NCI-H128 (cell line): ENCODE measurements around the gene SNX8.
"Not testable (repeated sequence)": the region's sequence is repeated elsewhere in the genome, so short reads cannot be mapped to it uniquely, and the experiment has no call there.

Experiments used
- DNase-seq: peaks from one replicate; lab custom pipeline; 2025; ENCODE audit not compliant: unreplicated experiment; lab: John Stamatoyannopoulos, UW

SNX8 gene

DNA sequence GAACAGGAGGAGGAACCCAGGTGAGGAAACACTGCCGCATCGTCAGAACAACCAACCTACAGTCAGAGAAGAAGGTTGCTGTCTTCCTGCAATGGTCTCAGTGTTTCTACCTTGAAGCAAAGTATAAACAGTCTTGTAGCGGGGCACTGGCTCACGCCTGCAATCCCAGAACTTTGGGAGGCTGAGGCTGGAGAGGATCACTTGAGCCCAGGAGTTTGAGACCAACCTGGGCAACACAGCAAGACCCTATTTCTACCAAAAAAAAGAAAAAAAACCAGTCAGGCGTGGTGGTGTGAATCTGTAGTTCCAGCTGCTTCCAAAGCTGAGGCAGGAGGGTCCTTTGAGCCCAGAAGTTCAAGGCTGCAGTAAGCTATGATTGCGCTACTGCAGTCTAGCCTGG lies 23.4 kb downstream of the SNX8 start:
- DNase-seq, result no peak

DNA sequence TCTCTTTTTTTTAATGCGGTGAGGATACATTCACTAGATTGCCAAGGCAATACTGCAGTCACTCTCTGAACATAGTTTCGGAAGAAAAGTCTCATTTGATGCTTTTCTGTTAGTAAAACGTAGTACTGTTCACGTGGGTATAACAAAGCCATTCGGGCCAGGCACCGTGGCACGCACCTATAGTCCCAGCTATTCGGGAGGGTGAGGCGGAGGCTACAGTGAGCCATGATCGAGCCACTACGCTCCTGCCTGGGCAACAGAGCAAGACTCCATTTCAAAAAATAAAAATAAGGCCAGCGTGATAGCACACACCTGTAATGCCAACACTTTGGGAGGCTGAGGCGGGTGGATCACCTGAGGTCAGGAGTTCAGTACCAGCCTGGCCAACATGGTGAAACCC lies 24.6 kb downstream of the SNX8 start:
- DNase-seq, result no peak

DNA sequence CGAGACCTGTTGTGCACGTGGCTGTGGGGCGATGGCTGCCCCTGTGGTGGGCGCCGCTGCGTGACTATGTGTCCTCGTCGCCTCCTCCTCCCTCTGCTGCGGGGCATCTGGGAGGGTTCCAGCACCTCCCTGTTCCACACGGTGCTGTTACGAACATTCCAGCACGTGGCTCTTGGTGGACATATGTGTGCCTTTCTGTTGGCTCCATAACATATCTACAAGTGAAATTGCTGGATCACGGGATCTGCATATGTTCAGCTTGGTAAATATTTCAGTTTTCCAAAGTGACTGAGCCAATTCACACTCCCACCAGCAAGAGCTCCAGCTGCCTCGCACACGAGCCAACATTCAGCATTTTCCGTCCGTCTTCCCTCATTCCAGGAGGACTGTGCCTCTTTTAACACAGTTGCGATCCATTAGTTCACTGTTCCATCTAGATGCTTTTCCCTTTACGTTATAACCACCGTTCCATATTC lies 25.1 kb downstream of the SNX8 start:
- no peak for DNase-seq

DNA sequence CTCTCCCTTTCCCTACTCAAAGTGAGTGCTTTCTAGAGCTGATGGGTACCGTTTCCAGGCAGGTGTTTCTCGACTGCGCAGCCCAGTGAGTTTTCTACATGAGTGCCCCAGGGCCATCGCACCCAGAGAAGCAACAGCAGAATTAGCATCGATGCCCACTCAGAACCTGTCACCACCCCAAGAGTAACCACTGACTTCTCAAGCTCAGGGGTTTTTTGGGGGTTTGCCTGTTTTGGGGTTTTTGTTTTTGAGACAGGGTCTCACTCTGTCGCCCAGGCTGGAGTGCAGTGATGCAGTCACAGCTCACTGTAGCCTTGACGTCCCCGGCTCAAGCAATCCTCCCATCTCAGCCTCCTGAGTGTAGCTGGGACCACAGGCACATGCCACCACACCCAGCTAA lies 25.7 kb downstream of the SNX8 start:
- DNase-seq, result no peak

DNA sequence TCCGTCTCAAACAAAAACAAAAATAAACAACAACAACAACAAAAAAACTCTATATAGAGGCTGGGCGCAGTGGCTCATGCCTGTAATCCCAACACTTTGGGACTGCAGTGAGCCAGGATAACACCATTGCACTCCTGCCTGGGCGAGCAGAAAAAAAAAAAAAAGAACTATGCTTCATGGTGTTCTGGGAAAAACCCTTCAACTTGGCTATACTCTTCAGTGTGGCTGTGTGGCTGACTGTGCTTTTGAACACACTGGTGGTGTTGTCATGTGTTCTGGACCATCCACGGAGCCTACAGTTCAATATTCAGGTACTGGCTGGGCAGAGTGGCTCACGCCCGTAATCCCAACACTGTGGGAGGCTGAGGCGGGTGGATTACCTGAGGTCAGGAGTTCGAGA lies 26.5 kb downstream of the SNX8 start:
- DNase-seq, result no peak

DNA sequence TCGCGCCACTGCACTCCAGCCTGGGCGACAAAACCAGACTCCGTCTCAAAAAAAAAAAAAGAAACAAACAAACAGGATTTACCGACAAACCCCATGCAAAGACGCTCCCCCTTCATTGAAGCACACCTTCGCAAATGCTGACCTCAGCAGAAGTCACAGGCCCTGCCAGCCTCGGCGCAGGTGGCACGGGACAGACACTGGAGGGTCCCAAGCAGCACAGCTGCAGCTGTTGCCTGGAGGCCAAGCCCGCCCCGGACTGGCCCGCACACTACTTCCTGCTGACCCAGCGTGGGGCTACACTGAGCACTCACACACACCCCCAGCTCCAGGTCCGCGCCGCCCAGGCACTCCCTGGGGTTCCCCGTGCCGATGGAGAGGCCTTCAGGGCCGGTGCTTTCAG lies 31.2 kb downstream of the SNX8 start:
- no peak for DNase-seq

DNA sequence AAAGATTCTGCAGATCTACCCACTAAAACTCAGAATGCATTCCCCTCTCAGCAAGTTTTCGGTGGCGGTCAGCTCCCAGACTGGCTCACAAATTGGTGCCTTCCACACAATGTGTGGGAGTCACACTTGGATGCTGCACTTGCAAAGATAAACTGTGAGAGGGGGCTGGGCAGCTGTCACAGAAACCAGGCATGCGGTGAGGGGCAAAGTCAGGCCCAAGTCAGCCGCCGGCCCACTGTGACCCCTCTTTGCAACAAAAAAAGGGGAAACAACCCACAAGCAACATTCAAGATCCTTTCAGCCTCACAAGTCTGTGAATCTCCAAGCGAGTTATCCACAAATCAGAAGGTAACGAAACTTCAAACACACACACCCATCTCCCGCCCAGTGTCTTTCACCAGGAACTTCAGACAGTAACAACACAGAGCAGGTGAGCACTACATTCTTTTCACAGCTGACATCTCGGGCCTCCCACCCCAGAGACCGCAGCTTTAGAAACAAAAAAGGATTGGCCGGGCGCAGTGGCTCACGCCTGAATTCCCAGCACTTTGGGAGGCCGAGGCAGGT lies 32.0 kb downstream of the SNX8 start:
- no peak for DNase-seq

DNA sequence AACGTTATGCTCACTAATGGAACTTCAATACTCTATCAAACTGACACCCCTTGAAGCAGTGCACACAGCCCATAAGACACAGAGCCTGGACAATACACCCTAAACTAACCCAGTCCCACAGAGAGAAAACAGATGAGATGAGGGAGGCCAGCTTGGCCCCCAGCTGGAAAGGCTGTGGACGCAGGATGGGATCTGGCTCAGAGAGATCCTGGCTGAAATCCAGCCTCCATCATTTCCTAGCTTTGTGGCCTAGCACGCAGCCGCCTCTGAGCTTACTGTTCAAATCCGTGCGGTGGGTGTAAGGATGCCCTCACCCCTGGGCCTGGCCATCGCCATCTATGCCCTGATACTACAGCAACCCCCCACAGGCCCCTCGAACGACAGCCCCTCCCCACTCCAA lies 32.7 kb downstream of the SNX8 start:
- DNase-seq, result no peak

DNA sequence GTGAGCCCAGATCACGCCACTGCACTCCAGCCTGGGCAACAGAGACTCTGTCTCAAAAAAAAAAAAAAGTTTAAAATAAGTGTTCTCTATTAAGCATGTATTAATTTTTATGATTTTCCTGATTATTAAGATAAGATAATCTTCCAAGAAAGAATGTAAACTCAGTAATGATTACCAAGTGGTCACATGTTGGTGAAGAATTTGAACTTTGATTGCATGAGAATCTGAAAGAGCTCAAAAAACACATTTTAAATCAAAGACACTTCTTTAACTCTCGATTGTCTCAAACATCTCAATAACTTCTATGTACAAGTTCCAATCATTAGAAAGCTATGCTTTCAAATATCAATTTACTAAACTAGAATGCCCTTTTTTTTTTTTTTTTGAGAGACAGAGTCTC lies 33.8 kb downstream of the SNX8 start:
- DNase-seq, result no peak

DNA sequence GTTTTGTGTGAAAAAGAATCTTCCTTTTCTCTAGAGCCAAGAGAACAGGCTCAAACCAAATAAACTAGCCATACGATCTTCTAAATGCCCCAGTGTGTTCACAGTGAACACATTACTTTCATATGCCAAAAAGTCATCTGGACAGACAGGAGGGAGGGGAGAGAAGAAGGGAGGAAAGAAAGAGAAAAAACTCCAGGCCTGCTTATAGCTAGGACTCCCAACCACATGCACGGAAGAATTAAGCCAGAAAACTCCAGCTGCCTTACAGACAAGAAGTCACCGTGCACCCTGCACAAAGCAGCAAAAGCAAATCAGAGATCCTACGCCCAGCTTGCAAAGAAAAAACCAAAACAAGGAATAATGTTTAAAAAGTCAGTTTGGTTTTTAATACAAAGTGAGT lies 34.3 kb downstream of the SNX8 start:
- DNase-seq, result no peak

DNA sequence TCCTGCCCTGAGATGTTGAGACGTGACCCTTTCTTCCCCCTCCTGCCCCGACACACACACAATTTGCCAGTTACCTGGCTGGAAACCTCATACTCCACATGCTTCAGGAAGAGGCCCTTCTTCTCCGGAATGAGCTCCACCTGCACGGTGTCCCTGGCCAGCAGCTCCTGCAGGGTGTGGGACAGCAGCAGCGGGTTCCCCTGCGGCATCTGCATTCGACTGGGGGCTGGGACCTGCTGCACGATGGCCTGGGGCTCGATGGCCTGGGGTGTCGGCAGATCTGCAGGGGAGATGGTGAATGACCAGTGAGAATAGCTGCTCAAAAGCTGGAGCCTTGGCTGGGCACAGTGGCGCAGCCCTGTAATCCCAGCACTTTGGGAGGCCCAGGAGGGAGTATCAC lies 36.2 kb downstream of the SNX8 start:
- no peak for DNase-seq

DNA sequence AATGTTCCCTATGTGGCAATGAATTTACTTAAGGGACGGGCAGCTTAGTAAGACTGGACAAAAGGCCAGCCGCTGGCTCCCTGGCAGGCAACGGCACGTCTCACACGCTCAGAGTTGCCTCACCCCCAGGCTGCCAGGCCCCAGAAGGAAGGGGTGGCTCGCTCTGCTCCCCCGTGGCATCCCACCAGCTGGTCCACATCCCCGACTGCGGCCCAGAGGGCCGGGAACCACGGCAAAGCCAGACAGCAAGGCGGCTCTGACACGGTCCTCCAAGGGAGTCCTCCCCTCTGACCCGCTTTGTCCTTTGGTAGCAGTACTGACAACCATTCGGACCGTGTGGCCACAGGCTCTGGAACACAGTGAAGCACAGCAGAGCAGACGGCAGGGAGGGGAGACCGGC lies 38.1 kb downstream of the SNX8 start:
- no peak for DNase-seq

DNA sequence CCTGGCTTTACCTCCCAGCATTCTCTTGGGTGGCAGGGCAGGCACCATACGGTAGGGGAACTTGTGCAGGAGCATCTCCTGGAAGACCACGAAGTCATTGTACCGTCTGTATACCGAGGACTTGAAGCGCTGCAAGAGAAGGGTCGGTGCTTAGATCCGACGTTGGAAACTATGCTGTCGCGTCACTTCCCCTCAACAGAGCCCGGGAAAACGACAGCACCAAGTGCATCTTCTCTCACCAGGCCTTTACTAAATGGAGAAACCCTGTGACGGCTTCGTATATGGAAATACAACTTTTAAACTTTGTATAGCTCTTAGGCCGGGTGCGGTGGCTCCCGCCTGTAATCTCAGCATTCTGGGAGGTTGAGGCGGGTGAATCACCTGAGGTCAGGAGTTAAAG lies 39.1 kb downstream of the SNX8 start:
- no peak for DNase-seq

DNA sequence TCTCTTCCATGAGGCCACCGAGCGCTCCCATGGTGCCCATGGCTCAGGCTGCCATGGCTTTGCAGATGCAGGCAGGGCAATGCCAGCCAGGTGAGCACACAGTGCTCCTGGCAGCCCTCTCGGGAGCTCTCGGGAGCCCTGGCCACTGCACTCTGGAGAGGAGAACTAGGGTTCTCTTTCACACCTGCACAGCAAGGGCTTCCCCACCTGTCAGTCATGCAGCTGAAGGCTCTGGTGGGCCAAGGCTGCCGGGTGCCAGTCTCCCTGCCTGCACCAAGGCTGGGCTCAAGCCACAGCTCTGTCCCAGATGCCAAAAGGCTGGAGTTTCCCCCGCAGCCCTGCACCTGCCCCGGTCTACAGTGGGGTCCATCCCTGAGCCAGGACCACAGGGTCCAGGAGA lies 39.6 kb downstream of the SNX8 start:
- no peak for DNase-seq

DNA sequence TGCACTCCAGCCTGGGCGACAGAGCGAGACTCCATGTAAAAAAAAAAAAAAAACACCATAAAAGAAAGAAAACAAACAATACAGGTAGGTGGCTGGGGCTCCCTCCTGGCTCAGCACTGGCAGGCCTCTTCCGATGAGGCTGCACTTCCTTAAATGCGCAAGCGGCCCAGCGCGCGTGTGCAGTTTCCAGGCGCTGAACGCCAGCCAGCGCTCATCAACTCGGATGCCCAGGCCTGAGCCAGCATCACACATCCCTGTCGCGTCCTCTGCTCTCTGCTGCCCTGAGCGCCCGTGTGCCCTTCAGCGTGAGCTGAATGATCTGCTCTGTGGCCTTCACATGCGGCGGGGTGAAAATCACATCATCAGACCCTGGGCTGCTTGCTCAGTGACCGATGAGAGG lies 40.4 kb downstream of the SNX8 start:
- DNase-seq, result no peak

DNA sequence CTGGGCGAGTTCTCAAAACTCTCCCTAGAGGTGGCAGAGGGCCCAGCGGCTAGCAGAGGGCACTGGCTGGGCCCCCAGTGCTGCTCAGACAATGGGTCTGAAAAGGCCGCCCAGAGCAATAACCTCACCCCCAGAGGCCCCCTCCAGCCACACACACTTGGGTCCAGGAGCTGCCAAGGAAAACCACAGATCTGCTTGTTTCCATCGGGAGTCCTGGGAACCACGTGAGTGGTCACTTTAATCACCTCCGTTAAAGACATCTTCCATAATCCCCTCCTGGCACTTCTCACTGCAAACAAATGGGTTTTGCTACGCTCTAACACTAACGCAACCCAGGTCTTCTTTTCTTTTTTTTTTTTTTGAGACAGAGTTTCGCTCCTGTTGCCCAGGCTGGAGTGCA lies 42.2 kb downstream of the SNX8 start:
- no peak for DNase-seq

DNA sequence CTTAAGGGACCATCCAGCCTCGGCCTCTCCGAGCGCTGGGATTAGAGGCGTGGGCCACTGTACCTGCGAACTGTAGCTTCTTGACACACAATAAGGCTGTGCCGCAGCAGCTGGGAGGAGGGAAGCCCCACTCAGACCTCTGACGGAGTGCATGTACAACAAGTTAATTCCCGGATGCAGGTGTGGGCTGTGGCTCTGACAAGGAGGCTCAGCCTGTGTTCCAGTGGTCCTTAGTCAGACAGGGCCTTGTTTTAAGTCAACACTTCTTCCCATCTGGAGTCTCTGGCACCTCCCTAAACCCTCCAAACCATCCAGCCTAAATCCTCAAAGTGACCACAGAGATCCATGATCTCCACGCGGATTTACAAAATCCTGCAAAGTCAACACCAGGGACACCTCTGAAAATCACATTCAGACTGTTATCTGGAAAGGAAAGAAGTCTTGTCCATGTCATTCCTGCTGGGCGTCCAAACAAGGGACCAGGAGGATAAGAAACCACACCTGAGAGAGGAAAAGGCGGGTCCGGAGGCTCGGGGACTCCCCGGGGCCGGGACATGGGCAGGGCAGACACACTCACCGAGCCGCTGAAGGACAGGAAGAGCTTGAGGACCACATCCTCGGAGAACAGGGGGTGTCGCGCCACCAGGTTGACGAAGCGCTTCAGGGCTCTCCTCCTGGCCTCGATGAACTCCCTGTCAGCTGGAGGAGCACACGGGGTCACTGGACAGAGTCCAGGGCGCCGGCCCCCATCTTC lies 42.8 kb downstream of the SNX8 start:
- no peak for DNase-seq

DNA sequence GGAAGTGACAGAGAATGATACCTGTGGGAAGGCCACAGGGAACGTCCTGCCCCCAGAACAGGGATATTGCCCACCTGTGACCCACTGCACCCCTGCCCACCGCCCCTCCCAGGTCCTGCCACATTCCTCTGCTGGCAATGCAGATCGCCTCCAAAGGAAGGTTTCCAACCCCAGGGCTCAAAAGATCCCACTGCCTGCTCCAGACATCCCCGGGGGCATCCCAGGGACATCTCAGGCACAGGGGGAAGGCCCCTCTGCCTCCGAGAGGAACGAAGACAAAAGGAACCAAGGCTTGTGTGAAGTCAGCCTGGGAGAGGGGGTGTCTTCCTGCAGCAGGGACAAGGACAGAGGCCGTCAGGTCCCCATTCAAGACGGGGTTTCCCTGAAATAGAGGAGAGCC lies 43.7 kb downstream of the SNX8 start:
- no peak for DNase-seq

DNA sequence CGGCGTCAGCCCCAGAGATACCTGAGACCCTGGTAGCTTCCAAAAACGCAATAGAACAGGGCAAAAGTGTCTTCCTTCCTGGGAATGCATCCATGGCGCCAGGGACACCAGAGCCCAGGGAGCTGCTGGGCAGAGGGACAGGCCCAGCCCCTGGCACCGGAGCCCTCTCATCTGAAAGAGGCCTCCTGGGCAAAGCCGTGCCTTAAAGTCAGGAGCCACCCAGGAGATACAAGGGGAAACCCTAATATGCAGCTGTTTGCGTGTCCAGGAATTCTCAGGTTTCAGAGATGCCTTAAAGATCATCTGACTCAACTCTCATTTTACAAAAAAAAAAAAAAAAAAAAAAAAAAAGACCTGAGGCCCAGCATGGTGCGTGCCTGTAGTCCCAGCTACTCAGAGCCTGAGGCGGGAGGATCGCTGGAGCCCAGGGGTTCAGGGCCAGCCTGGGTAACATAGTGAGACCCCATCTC lies 44.2 kb downstream of the SNX8 start:
- DNase-seq, result no peak

DNA sequence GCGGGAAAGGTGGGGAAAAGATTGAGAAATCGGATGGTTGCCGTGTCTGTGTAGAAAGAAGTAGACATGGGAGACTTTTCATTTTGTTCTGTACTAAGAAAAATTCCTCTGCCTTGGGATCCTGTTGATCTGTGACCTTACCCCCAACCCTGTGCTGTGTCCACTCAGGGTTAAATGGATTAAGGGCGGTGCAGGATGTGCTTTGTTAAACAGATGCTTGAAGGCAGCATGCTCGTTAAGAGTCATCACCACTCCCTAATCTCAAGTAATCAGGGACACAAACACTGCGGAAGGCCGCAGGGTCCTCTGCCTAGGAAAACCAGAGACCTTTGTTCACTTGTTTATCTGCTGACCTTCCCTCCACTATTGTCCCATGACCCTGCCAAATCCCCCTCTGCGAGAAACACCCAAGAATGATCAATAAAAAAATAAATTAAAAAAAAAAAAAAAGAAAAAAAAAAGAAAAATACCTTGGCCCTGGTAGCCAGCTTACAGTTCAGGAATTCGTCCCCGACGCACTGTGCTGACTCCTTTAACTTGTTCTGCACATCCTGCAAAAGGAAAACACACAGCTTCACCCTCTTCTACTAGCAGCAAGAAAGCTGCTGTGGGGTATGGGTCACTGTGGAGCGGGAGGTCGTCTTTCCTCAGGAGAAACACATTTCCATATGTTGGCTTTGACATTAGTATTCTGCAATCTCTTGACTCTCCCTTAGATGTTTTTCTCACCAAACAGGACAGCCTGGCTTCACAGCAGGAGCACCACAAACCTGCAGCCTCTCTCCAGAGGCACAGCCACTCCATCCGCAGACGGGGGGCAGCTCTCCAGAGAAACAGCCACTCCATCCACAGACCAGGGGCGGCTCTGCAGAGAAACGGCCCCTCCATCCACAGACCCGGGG lies 44.9 kb downstream of the SNX8 start:
- not testable (repeated sequence) for DNase-seq

DNA sequence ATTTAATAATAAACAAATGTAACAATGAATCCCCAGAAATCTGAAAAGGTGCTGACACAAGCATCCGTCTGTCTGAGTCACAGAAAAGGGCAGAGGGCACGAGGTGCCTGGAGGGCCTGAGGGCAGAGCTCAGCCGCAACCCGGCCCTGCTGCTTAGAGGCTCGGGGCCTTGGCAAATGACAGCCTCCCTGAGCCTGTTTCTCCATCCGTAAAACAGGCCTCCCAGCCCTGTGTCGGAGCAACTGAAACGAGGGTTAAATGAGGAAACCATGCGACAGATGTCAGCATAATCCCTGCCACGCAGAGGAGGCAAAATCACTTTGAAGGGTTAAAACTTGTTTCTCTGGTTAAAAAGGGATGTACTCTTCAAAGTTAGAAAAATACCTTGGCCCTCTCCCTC lies 47.3 kb downstream of the SNX8 start:
- no peak for DNase-seq

DNA sequence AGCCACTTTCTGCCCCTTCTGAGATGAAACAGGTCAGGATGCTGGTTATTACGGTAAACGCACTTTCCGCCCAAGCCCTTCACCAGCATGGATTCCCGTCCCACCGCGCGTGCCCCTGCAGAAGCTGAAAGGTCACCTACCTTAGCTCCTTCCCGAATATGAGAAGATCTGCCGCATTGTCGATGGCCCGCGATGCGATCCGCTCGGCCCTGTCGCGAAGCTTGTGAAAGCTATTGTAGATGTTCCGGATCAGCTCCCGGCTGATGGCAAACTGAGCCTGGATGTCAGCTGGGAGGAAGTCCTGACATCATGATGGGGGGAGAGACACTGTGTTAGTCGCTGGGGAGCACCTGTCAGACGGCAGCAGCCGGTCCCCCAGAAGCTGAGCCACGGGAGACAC lies 50.1 kb downstream of the SNX8 start:
- no peak for DNase-seq
